A549 (cell line): ENCODE data around the gene PRXL2A. TPM values are rescaled to one million over a fixed set of nuclear protein-coding genes. Genes with fewer than 3 reads are reported as not detected.

Source experiments
- ATAC-seq, 2 experiments: fragments of 200-7000 bp in 1 of 2; fragments of >200 bp in 1 of 2; cut with Nextera tagmentation in 1 of 2; cut with Tn5 transposase in 1 of 2; 3 replicates each; pipeline versions ENCODE4 v1.8.0 to v1.9.1; 2018 to 2020; ENCODE audit warnings: mild to moderate bottlenecking in 1 of 2, moderate library complexity in 1 of 2
- CTCF ChIA-PET: fragments of 300-600 bp; sonication (Branson Sonifier 250); formaldehyde crosslinking; extraction: SDS; loops from one replicate; lab custom pipeline; 2021; ENCODE audit warnings: antibody characterized with exemption, inconsistent platforms; lab: Yijun Ruan, JAX
- POLR2A ChIA-PET: fragments of 350-600 bp; formaldehyde crosslinking; extraction: SDS; loops from one replicate; lab custom pipeline; 2021; ENCODE audit warnings: antibody characterized with exemption, inconsistent platforms; lab: Yijun Ruan, JAX
- DNase-seq, 2 experiments: peaks; one replicate each; pipeline versions ENCODE4 v3.0.0 to v3.0.0-alpha.2; 2011 to 2016; ENCODE audit warnings: low read depth in 1 of 2, low spot score in 1 of 2
- FAIRE-seq: peaks from 2 replicates; lab custom pipeline; 2011; peaks lifted over from hg19 to GRCh38; lab: Jason Lieb, UNC
- H3K27ac ChIP-seq, 2 experiments: fragments of >200 bp; sonication (Bioruptor Twin); formaldehyde crosslinking; 3 replicates each; pipeline ENCODE4 v1.5.1; 2016 to 2017
- H3K4me1 ChIP-seq: fragments of >200 bp; sonication (Bioruptor Twin); formaldehyde crosslinking; 3 replicates; pipeline ENCODE4 v1.6.1; 2016
- H3K4me2 ChIP-seq: fragments of >200 bp; sonication (Bioruptor Twin); formaldehyde crosslinking; 3 replicates; pipeline ENCODE4 v1.6.1; 2016
- H3K4me3 ChIP-seq: fragments of >200 bp; sonication (Bioruptor Twin); formaldehyde crosslinking; 3 replicates; pipeline ENCODE4 v1.5.1; 2016
- H3K9me3 ChIP-seq: fragments of >200 bp; sonication (Bioruptor Twin); formaldehyde crosslinking; 3 replicates; pipeline ENCODE4 v1.6.1; 2016
- CEBPB ChIP-seq, 2 experiments: fragments of >200 bp in 1 of 2; sonication (Bioruptor Twin) in 1 of 2; formaldehyde crosslinking in 1 of 2; IDR thresholded peaks; 2 replicates each; pipeline ENCODE4 v1.6.1; 2012 to 2016
- CHD2 ChIP-seq: fragments of 150-350 bp; IDR thresholded peaks from 2 replicates; pipeline ENCODE4 v1.6.1; 2014; ENCODE audit warnings: low read length; ENCODE audit not compliant: partially characterized antibody
- EP300 ChIP-seq, 2 experiments: fragments of >200 bp; sonication (Bioruptor Twin); formaldehyde crosslinking; IDR thresholded peaks; 2 replicates in 1 of 2; 3 replicates in 1 of 2; pipeline ENCODE4 v1.6.1; 2016 to 2017
- FOSL2 ChIP-seq, 2 experiments: fragments of 450-650 bp in 1 of 2; fragments of >200 bp in 1 of 2; sonication (Bioruptor Twin) in 1 of 2; formaldehyde crosslinking; IDR thresholded peaks; 2 replicates each; pipeline versions ENCODE4 v1.5.0 to v1.6.1; 2016 to 2020; ENCODE audit warnings: mild to moderate bottlenecking in 1 of 2, moderate library complexity in 1 of 2
- JUN ChIP-seq, 2 experiments: fragments of >200 bp; sonication (Bioruptor Twin); formaldehyde crosslinking; IDR thresholded peaks; 2 replicates in 1 of 2; 3 replicates in 1 of 2; pipeline ENCODE4 v1.6.1; 2016 to 2017
- JUNB ChIP-seq: fragments of >200 bp; sonication (Bioruptor Twin); formaldehyde crosslinking; IDR thresholded peaks from 2 replicates; pipeline ENCODE4 v1.6.1; 2016
- KDM1A ChIP-seq: fragments of 200-600 bp; sonication (generic); IDR thresholded peaks from 2 replicates; pipeline ENCODE4 v1.6.1; 2016; ENCODE audit warnings: low read depth, mild to moderate bottlenecking
- SREBF2 ChIP-seq: fragments of 450-650 bp; IDR thresholded peaks from 2 replicates; pipeline ENCODE4 v1.6.1; 2014; ENCODE audit warnings: mild to moderate bottlenecking, moderate library complexity
- WGBS: methylation state at CpG from one replicate; pipeline ENCODE4 v1.1.6; 2017; ENCODE audit errors: missing lambda C conversion rate; 5-methylcytosine and 5-hydroxymethylcytosine counted together
- polyA plus RNA-seq, 4 experiments: library from polyadenylated mRNA; depleted of rRNA in 3 of 4; stranded (reverse); fragments of >200 nt; fragmentation: RNase III in 1 of 4; extraction: RNeasy Plus Mini Kit Qiagen cat#74134 plus additional on column Dnase treatment in 1 of 4; gene quantifications; 2 replicates in 3 of 4; 3 replicates in 1 of 4; pipeline ENCODE4 v1.2.3, GENCODE V29; 2011 to 2017
- TF ChIP-seq, protein P1 (sequence below): fragments of 200-600 bp; sonication (generic); IDR thresholded peaks from 2 replicates; pipeline ENCODE4 v1.6.1; 2016; ENCODE audit warnings: antibody characterized with exemption, mild to moderate bottlenecking, moderate library complexity

Gene PRXL2A
- polyA plus RNA-seq, 2 of the 4 experiments (the other 2 are of a cell fraction) = 55.0 to 59.3 TPM

- Histone ChIP-seq H3K4me2 (peak overlapping the region; percentile 59), H3K27ac (peak overlapping the region; percentile 68 to 86), H3K9me3 (0 out of 3 replicates have a peak, but pooled peaks cover under 1% of the 10 kb centered on the region), H3K4me1 (peaks cover 93% of the 10 kb centered on the region), H3K4me3 (0 out of 3 replicates have a peak overlapping the region, but pooled peaks have one; percentile 0)
- DNase-seq = no peak
- TF ChIP-seq KDM1A = no peak
- TF ChIP-seq FOSL2 (IDR thresholded peaks at IDR 0.05) = 0 out of 2 replicates have a peak, but pooled peaks have one; percentile 27
- TF ChIP-seq FOSL2 (CRISPR knock-in tag; IDR thresholded peaks at IDR 0.05) = no peak
- WGBS = 15% methylated on average over 4 of the region's 4 CpGs
- CTCF ChIA-PET = interaction anchor here (1.1 to 38.6 kb wide), 6 partner anchors 12 to 34 kb away, joined by 4 to 928 read pairs (median 6); no protein-coding TSS in a partner anchor
- FAIRE-seq = no peak
- ATAC-seq = peak; percentile 30 to 55; a peak in 4 of 6 replicates
- POLR2A ChIA-PET = interaction anchor here (0.6 to 1.2 kb wide), 2 partner anchors 27 to 36 kb away, joined by 3 to 5 read pairs; no protein-coding TSS in a partner anchor
These were observed 63.4 kb downstream of the PRXL2A start for GRCh38 chr10:80471715-80472233.

- 0 out of 3 replicates have a peak overlapping the region, but pooled peaks have one; percentile 0 for H3K4me3 ChIP-seq
- DNase-seq (peak in 1 of 2 experiments; percentile 52), ATAC-seq (peak; percentile 67 to 83), FAIRE-seq (no peak)
- WGBS = 36% methylated on average over 9 of the region's 9 CpGs
- ChIA-PET CTCF (interaction anchor here (0.8 to 38.6 kb wide), 6 partner anchors 9 to 33 kb away, joined by 3 to 928 read pairs (median 5); no protein-coding TSS in a partner anchor), POLR2A (interaction anchor here (0.6 to 1.2 kb wide), 2 partner anchors 28 to 36 kb away, joined by 3 to 5 read pairs; no protein-coding TSS in a partner anchor)
- H3K4me1 ChIP-seq = peaks cover 93% of the 10 kb centered on the region
- TF ChIP-seq EP300 (IDR thresholded peaks at IDR 0.05) (peak; percentile 20 to 24; a peak in 1 of 5 replicates), JUN (IDR thresholded peaks at IDR 0.05) (peak in 1 of 2 experiments; percentile 65; a peak in 1 of 5 replicates), CEBPB (IDR thresholded peaks at IDR 0.05) (0 out of 4 replicates have a peak, but pooled peaks of 1 of the 2 experiments have one; percentile 16), FOSL2 (IDR thresholded peaks at IDR 0.05) (peak; percentile 74; the same call in 1 of the 2 replicates), FOSL2 (CRISPR knock-in tag; IDR thresholded peaks at IDR 0.05) (peak; percentile 60), CHD2 (no peak), JUNB (peak; percentile 78), SREBF2 (no peak)
- TF ChIP-seq, protein P1, sequence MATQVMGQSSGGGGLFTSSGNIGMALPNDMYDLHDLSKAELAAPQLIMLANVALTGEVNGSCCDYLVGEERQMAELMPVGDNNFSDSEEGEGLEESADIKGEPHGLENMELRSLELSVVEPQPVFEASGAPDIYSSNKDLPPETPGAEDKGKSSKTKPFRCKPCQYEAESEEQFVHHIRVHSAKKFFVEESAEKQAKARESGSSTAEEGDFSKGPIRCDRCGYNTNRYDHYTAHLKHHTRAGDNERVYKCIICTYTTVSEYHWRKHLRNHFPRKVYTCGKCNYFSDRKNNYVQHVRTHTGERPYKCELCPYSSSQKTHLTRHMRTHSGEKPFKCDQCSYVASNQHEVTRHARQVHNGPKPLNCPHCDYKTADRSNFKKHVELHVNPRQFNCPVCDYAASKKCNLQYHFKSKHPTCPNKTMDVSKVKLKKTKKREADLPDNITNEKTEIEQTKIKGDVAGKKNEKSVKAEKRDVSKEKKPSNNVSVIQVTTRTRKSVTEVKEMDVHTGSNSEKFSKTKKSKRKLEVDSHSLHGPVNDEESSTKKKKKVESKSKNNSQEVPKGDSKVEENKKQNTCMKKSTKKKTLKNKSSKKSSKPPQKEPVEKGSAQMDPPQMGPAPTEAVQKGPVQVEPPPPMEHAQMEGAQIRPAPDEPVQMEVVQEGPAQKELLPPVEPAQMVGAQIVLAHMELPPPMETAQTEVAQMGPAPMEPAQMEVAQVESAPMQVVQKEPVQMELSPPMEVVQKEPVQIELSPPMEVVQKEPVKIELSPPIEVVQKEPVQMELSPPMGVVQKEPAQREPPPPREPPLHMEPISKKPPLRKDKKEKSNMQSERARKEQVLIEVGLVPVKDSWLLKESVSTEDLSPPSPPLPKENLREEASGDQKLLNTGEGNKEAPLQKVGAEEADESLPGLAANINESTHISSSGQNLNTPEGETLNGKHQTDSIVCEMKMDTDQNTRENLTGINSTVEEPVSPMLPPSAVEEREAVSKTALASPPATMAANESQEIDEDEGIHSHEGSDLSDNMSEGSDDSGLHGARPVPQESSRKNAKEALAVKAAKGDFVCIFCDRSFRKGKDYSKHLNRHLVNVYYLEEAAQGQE = no peak
- peak overlapping the region; percentile 68 to 86 for H3K27ac ChIP-seq
- H3K4me2 ChIP-seq = peak overlapping the region; percentile 59
- H3K9me3 ChIP-seq = 0 out of 3 replicates have a peak, but pooled peaks cover 3% of the 10 kb centered on the region
These were observed 64.1 kb downstream of the PRXL2A start for GRCh38 chr10:80472234-80473095.

GRCh38 chr10:80473096-80473657 is 64.8 kb downstream of the PRXL2A start:
- CTCF ChIA-PET = interaction anchor here (0.8 to 38.6 kb wide), 7 partner anchors 9 to 33 kb away, joined by 3 to 928 read pairs (median 4); no protein-coding TSS in a partner anchor
- ATAC-seq (no peak), DNase-seq (no peak), FAIRE-seq (no peak)
- TF ChIP-seq EP300 (IDR thresholded peaks at IDR 0.05) (no peak), JUN (IDR thresholded peaks at IDR 0.05) (0 out of 5 replicates have a peak, but pooled peaks of 1 of the 2 experiments have one; percentile 11)
- POLR2A ChIA-PET = no interaction called here
- Histone ChIP-seq H3K4me2 (peak overlapping the region; percentile 59), H3K4me1 (peaks cover 93% of the 10 kb centered on the region), H3K27ac (peak overlapping the region; percentile 68 to 86), H3K4me3 (no peak overlapping the region), H3K9me3 (0 out of 3 replicates have a peak, but pooled peaks cover 3% of the 10 kb centered on the region)
- WGBS = 72% methylated on average over 3 of the region's 3 CpGs
